ENCODE results near the gene OBSL1.

DNA sequence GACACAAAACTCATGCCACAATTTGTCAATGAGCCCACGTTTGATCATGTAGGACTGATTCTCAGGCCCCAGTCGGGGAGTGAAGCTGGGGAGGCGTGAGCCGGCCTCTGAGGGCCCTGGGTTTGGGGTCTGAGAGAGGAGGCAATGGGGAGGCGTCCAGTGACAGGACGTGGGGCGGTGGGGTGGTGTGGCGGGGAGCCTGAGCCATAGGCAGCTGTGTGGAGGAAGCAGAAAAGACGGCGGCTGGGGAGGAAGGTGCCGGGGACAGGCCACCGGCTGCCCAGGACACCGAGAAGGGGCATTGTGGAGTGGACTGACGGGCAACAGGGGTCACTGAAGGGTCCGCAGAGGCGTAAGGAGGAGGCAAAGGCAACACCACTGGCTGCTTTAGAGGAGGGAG is 34.9 kb downstream of the OBSL1 start:
- TF ChIP-seq EZH2 (IDR thresholded peaks at IDR 0.05) (no peak), FOXP2 (optimal IDR thresholded peaks at IDR 0.05; ENCODE audit: control extremely low read depth, extremely low read length, insufficient read depth) (no peak)

Data from SK-N-MC (cell line).